OCI-LY7 (cell line): ENCODE results near the gene AP1M2.

Experiments
- EZH2phosphoT487 ChIP-seq: fragments of 200-600 bp; sonication (generic); IDR thresholded peaks from 2 replicates; pipeline ENCODE4 v1.6.1; 2018; ENCODE audit warnings: low read depth, borderline replicate concordance, mild to moderate bottlenecking, mixed run types, antibody characterized with exemption, low read length, moderate library complexity, mixed read lengths
- TF ChIP-seq, protein P1 (sequence below): fragments of 200-600 bp; sonication (generic); conservative IDR thresholded peaks from 2 replicates; pipeline ENCODE4 v1.5.1; 2014; ENCODE audit warnings: mild to moderate bottlenecking, antibody characterized with exemption, low read length, moderate library complexity, mixed read lengths

DNA sequence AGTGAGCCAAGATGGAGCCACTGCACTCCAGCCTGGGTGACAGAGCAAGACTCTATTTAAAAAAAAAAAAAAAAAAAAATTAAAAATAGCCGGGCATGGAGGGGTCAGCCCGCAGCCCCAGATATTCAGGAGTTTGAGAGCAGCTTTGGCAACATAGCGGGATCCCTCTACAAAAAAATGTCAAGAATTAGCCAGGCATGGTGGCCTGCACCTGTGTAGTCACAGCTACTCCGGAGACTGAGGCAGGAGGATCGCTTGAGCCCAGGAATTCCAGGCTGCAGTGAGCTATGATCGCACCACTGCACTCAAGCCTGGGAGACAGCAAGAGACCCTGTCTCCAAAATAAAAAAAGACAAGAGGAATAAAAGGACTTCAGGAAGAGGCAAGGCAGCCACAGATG, 716 bp downstream of the AP1M2 start:
- TF ChIP-seq, protein P1, sequence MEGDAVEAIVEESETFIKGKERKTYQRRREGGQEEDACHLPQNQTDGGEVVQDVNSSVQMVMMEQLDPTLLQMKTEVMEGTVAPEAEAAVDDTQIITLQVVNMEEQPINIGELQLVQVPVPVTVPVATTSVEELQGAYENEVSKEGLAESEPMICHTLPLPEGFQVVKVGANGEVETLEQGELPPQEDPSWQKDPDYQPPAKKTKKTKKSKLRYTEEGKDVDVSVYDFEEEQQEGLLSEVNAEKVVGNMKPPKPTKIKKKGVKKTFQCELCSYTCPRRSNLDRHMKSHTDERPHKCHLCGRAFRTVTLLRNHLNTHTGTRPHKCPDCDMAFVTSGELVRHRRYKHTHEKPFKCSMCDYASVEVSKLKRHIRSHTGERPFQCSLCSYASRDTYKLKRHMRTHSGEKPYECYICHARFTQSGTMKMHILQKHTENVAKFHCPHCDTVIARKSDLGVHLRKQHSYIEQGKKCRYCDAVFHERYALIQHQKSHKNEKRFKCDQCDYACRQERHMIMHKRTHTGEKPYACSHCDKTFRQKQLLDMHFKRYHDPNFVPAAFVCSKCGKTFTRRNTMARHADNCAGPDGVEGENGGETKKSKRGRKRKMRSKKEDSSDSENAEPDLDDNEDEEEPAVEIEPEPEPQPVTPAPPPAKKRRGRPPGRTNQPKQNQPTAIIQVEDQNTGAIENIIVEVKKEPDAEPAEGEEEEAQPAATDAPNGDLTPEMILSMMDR: no peak
- TF ChIP-seq EZH2phosphoT487: no peak
